H9 (cell line): Measurements from ENCODE around the gene DCC. TPM values are rescaled to one million over a fixed set of nuclear protein-coding genes. Genes with fewer than 3 reads are reported as not detected.

Experiments
- DNase-seq: peaks from one replicate; pipeline ENCODE4 v3.0.0-alpha.2; 2017
- H2AFZ ChIP-seq: one replicate; pipeline ENCODE4 v1.6.1; 2013; ENCODE audit warnings: mild to moderate bottlenecking, low read length, control low read depth, moderate library complexity
- H2AK5ac ChIP-seq: 2 replicates; pipeline ENCODE4 v1.6.1; 2013; ENCODE audit warnings: low read length, control low read depth, mixed read lengths; ENCODE audit not compliant: insufficient read length
- H2BK120ac ChIP-seq: one replicate; pipeline ENCODE4 v1.6.1; 2013; ENCODE audit warnings: low read depth, mild to moderate bottlenecking, low read length, control low read depth, inconsistent platforms; ENCODE audit not compliant: poor library complexity, severe bottlenecking
- H2BK12ac ChIP-seq: 2 replicates; pipeline ENCODE4 v1.6.1; 2013; ENCODE audit warnings: low read length, control low read depth, mixed read lengths, low read depth; ENCODE audit not compliant: insufficient read length
- H2BK15ac ChIP-seq: 2 replicates; pipeline ENCODE4 v1.6.1; 2013; ENCODE audit warnings: low read depth, low read length, control low read depth
- H2BK20ac ChIP-seq: one replicate; pipeline ENCODE4 v1.6.1; 2013; ENCODE audit warnings: low read depth, mild to moderate bottlenecking, low read length, control low read depth, inconsistent platforms; ENCODE audit not compliant: poor library complexity, severe bottlenecking
- H2BK5ac ChIP-seq: 2 replicates; pipeline ENCODE4 v1.6.1; 2013; ENCODE audit warnings: low read length, control low read depth, mixed read lengths; ENCODE audit not compliant: insufficient read length
- H3K14ac ChIP-seq: 2 replicates; pipeline ENCODE4 v1.6.1; 2013; ENCODE audit warnings: low read length, control low read depth; ENCODE audit not compliant: insufficient read depth
- H3K18ac ChIP-seq: 2 replicates; pipeline ENCODE4 v1.6.1; 2013; ENCODE audit warnings: low read depth, mild to moderate bottlenecking, mixed read lengths, low read length, control low read depth; ENCODE audit not compliant: insufficient read length
- H3K23ac ChIP-seq: 2 replicates; pipeline ENCODE4 v1.6.1; 2013; ENCODE audit warnings: low read length, control low read depth, mixed read lengths, low read depth; ENCODE audit not compliant: insufficient read length
- H3K23me2 ChIP-seq: 2 replicates; pipeline ENCODE4 v1.6.1; 2013; ENCODE audit warnings: low read depth, mild to moderate bottlenecking, mixed read lengths, low read length, control low read depth; ENCODE audit not compliant: insufficient read length, poor library complexity, severe bottlenecking
- H3K27ac ChIP-seq: 2 replicates; pipeline ENCODE4 v1.5.1; 2013; ENCODE audit warnings: low read length, control low read depth, mixed read lengths, low read depth; ENCODE audit not compliant: insufficient read length
- H3K27me3 ChIP-seq: 2 replicates; pipeline ENCODE4 v1.6.1; 2013; ENCODE audit warnings: low read length, control low read depth, inconsistent platforms; ENCODE audit not compliant: insufficient read depth
- H3K4ac ChIP-seq: 2 replicates; pipeline ENCODE4 v1.6.1; 2013; ENCODE audit warnings: low read depth, mild to moderate bottlenecking, control low read depth, inconsistent platforms, low read length, moderate library complexity
- H3K4me1 ChIP-seq: 2 replicates; pipeline ENCODE4 v1.6.1; 2013; ENCODE audit warnings: low read length, control low read depth, inconsistent platforms; ENCODE audit not compliant: insufficient read depth
- H3K4me2 ChIP-seq: 2 replicates; pipeline ENCODE4 v1.6.1; 2013; ENCODE audit warnings: low read length, control low read depth, mixed read lengths; ENCODE audit not compliant: insufficient read length, insufficient read depth
- H3K56ac ChIP-seq: 2 replicates; pipeline ENCODE4 v1.6.1; 2013; ENCODE audit warnings: low read depth, mild to moderate bottlenecking, mixed read lengths, low read length, control low read depth; ENCODE audit not compliant: insufficient read length
- H3K79me1 ChIP-seq: 2 replicates; pipeline ENCODE4 v1.6.1; 2013; ENCODE audit warnings: low read depth, mild to moderate bottlenecking, moderate library complexity, low read length, control low read depth, inconsistent platforms; ENCODE audit not compliant: insufficient read depth, poor library complexity, severe bottlenecking
- H3K79me2 ChIP-seq: 2 replicates; pipeline ENCODE4 v1.6.1; 2013; ENCODE audit warnings: low read length, control low read depth, inconsistent platforms; ENCODE audit not compliant: insufficient read depth
- H3K9ac ChIP-seq: 2 replicates; pipeline ENCODE4 v1.6.1; 2013; ENCODE audit warnings: low read length, control low read depth, mixed read lengths; ENCODE audit not compliant: insufficient read length; ENCODE audit errors: extremely low read depth
- H3K9me3 ChIP-seq: one replicate; pipeline ENCODE4 v1.6.1; 2013; ENCODE audit warnings: low read depth, low read length, inconsistent platforms; ENCODE audit not compliant: control insufficient read depth
- H3T11ph ChIP-seq: one replicate; pipeline ENCODE4 v1.6.1; 2013; ENCODE audit warnings: mild to moderate bottlenecking, low read length, control low read depth, inconsistent platforms
- H4K20me1 ChIP-seq: one replicate; pipeline ENCODE4 v1.6.1; 2013; ENCODE audit not compliant: control insufficient read depth, insufficient read length, insufficient read depth
- H4K5ac ChIP-seq: 2 replicates; pipeline ENCODE4 v1.6.1; 2013; ENCODE audit warnings: low read depth, mild to moderate bottlenecking, mixed read lengths, low read length, control low read depth; ENCODE audit not compliant: insufficient read length
- H4K8ac ChIP-seq: replicated peaks from 2 replicates; pipeline ENCODE4 v1.6.1; 2013; ENCODE audit warnings: low read length, control low read depth, mixed read lengths, low read depth; ENCODE audit not compliant: insufficient read length
- H4K91ac ChIP-seq: 2 replicates; pipeline ENCODE4 v1.6.1; 2013; ENCODE audit warnings: low read depth, mild to moderate bottlenecking, moderate library complexity, mixed read lengths, low read length, control low read depth; ENCODE audit not compliant: insufficient read length
- H3K27ac Mint-ChIP-seq, 3 experiments: 2 replicates in 2 of 3; 3 replicates in 1 of 3; pipeline ENCODE4 v1.8.0; 2020 to 2021; ENCODE audit warnings: mixed read lengths in 3 of 3, mild to moderate bottlenecking in 1 of 3, moderate library complexity in 1 of 3
- H3K27me3 Mint-ChIP-seq: 2 replicates; pipeline ENCODE4 v1.8.0; 2021; ENCODE audit warnings: low read depth, mild to moderate bottlenecking, moderate library complexity, mixed read lengths
- H3K36me3 Mint-ChIP-seq, 3 experiments: 2 replicates in 2 of 3; 3 replicates in 1 of 3; pipeline ENCODE4 v1.8.0; 2020 to 2021; ENCODE audit warnings: low read depth in 3 of 3, mixed read lengths in 3 of 3; ENCODE audit not compliant: insufficient read depth in 1 of 3
- H3K4me1 Mint-ChIP-seq, 2 experiments: 2 replicates each; pipeline ENCODE4 v1.8.0; 2020; ENCODE audit warnings: mixed read lengths in 2 of 2
- H3K4me3 Mint-ChIP-seq, 2 experiments: 2 replicates in 1 of 2; 3 replicates in 1 of 2; pipeline ENCODE4 v1.8.0; 2020 to 2021; ENCODE audit warnings: mild to moderate bottlenecking in 2 of 2, mixed read lengths in 2 of 2, moderate library complexity in 1 of 2
- H3K9me3 Mint-ChIP-seq, 2 experiments: 2 replicates in 1 of 2; 3 replicates in 1 of 2; pipeline ENCODE4 v1.8.0; 2020; ENCODE audit warnings: mild to moderate bottlenecking in 2 of 2, mixed read lengths in 2 of 2, moderate library complexity in 1 of 2
- WGBS: extraction: QIAGEN DNeasy Blood & Tissue Kit; methylation state at CpG from one replicate; pipeline ENCODE4 v1.1.7; 2013; ENCODE audit warnings: missing lambda C conversion rate, low lambda C conversion rate, mixed read lengths; ENCODE audit not compliant: insufficient read length; ENCODE audit errors: extremely low coverage; 5-methylcytosine and 5-hydroxymethylcytosine counted together
- total RNA-seq: library from RNA; stranded (reverse); gene quantifications from 2 replicates; pipeline ENCODE4 v1.2.1, GENCODE V29; 2021
- TF ChIP-seq, protein P1 (sequence below): fragments of 200-600 bp; sonication (generic); conservative IDR thresholded peaks from 3 replicates; pipeline ENCODE4 v1.8.0; 2021; ENCODE audit warnings: antibody characterized with exemption, mild to moderate bottlenecking

Gene DCC
- total RNA-seq, 1 experiment from 2014 or later = 0.35 TPM

DNA sequence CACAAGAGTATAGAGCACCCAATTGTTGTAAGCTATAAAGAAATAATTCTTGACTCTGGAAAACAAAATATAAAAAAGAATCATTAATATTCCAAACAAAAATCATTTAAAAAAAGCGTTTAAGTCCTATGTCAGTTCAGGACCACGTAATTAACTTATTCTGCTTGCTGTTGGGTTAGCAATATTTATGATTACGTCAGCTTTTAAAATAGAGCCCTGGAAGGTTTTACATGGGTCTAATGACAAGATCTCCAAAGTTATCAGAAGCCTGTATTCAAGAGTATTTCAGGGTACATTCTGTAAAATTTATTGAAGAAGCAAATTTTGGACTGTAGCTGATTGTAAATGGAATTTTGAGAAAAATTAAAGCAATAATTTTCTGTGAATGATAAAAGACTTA lies 521.6 kb downstream of the DCC start:
- WGBS = no CpG with 5 or more reads among the region's 3 CpGs
- Mint-ChIP-seq H3K36me3 (no peaks in the 10 kb centered on the region), H3K27ac (no peak overlapping the region), H3K27me3 (no peaks in the 10 kb centered on the region; the same call in none of the 2 replicates), H3K4me3 (no peak overlapping the region), H3K4me1 (no peaks in the 10 kb centered on the region), H3K9me3 (no peaks in the 10 kb centered on the region)
- H4K20me1 ChIP-seq = no peaks in the 10 kb centered on the region
- no peak overlapping the region for H2BK5ac ChIP-seq
- no peak overlapping the region for H3K4ac ChIP-seq
- no peaks in the 10 kb centered on the region for H3K9me3 ChIP-seq
- H3K27me3 ChIP-seq = no peaks in the 10 kb centered on the region
- no peak overlapping the region for H3K4me2 ChIP-seq
- no peak overlapping the region for H2BK15ac ChIP-seq
- H3K9ac ChIP-seq = no peak overlapping the region
- no peak overlapping the region for H3K27ac ChIP-seq
- no peak overlapping the region for H4K5ac ChIP-seq
- DNase-seq = no peak
- no peaks in the 10 kb centered on the region for H3K79me1 ChIP-seq
- H3K18ac ChIP-seq = no peak overlapping the region
- H2AK5ac ChIP-seq = no peak overlapping the region
- no peak overlapping the region for H3K23ac ChIP-seq
- no peaks in the 10 kb centered on the region for H3K4me1 ChIP-seq
- no peaks in the 10 kb centered on the region for H3K23me2 ChIP-seq
- H2BK20ac ChIP-seq = no peak overlapping the region
- H3K14ac ChIP-seq = no peak overlapping the region
- H3K79me2 ChIP-seq = no peaks in the 10 kb centered on the region
- H3T11ph ChIP-seq = no peak overlapping the region
- H3K56ac ChIP-seq = no peak overlapping the region
- no peak overlapping the region for H4K8ac ChIP-seq
- no peak overlapping the region for H2BK120ac ChIP-seq
- TF ChIP-seq, protein P1, sequence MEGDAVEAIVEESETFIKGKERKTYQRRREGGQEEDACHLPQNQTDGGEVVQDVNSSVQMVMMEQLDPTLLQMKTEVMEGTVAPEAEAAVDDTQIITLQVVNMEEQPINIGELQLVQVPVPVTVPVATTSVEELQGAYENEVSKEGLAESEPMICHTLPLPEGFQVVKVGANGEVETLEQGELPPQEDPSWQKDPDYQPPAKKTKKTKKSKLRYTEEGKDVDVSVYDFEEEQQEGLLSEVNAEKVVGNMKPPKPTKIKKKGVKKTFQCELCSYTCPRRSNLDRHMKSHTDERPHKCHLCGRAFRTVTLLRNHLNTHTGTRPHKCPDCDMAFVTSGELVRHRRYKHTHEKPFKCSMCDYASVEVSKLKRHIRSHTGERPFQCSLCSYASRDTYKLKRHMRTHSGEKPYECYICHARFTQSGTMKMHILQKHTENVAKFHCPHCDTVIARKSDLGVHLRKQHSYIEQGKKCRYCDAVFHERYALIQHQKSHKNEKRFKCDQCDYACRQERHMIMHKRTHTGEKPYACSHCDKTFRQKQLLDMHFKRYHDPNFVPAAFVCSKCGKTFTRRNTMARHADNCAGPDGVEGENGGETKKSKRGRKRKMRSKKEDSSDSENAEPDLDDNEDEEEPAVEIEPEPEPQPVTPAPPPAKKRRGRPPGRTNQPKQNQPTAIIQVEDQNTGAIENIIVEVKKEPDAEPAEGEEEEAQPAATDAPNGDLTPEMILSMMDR = no peak
- no peak overlapping the region for H2BK12ac ChIP-seq
- H2AFZ ChIP-seq = no peak overlapping the region
- no peak overlapping the region for H4K91ac ChIP-seq
